H1 (cell line): Measurements from ENCODE around the gene MEDAG. TPM values are rescaled to one million over a fixed set of nuclear protein-coding genes. Genes with fewer than 3 reads are reported as not detected.
"Not testable (repeated sequence)": the region's sequence is repeated elsewhere in the genome, so short reads cannot be mapped to it uniquely, and the experiment has no call there.

Experiments
- CTCF ChIA-PET: fragments of 300-600 bp; sonication (Branson Sonifier 250); formaldehyde crosslinking; loops from one replicate; lab custom pipeline; 2021; ENCODE audit not compliant: partially characterized antibody; lab: Charles Lee
- POLR2A ChIA-PET: fragments of 300-600 bp; sonication (Branson Sonifier 250); formaldehyde crosslinking; loops from one replicate; lab custom pipeline; 2021; ENCODE audit warnings: inconsistent platforms; ENCODE audit not compliant: partially characterized antibody; lab: Charles Lee
- DNase-seq, 2 experiments: peaks; one replicate each; pipeline versions ENCODE4 v3.0.0 to v3.0.0-alpha.2; 2010 to 2022; ENCODE audit warnings: low spot score in 2 of 2, low read depth in 1 of 2, mixed read lengths in 1 of 2
- FAIRE-seq: peaks from 2 replicates; lab custom pipeline; 2011; peaks lifted over from hg19 to GRCh38; lab: Jason Lieb, UNC
- H2AFZ ChIP-seq: 2 replicates; pipeline ENCODE4 v1.8.1; 2012; ENCODE audit warnings: low read length, inconsistent platforms
- H2AK5ac ChIP-seq: 2 replicates; pipeline ENCODE4 v1.6.1; 2013; ENCODE audit warnings: low read depth, low read length
- H2BK120ac ChIP-seq: replicated peaks from 2 replicates; pipeline ENCODE3; 2013; ENCODE audit warnings: low read depth, low read length, inconsistent platforms
- H2BK12ac ChIP-seq: 2 replicates; pipeline ENCODE4 v1.6.1; 2013; ENCODE audit warnings: low read depth, low read length
- H2BK15ac ChIP-seq: 2 replicates; pipeline ENCODE4 v1.6.1; 2013; ENCODE audit warnings: low read length
- H2BK20ac ChIP-seq: 2 replicates; pipeline ENCODE4 v1.6.1; 2013; ENCODE audit warnings: low read length
- H2BK5ac ChIP-seq: 2 replicates; pipeline ENCODE4 v1.6.1; 2013; ENCODE audit warnings: low read depth, low read length
- H3K14ac ChIP-seq: 2 replicates; pipeline ENCODE4 v1.6.1; 2013; ENCODE audit warnings: inconsistent platforms; ENCODE audit not compliant: insufficient read length
- H3K18ac ChIP-seq: 2 replicates; pipeline ENCODE4 v1.6.1; 2013; ENCODE audit warnings: low read length; ENCODE audit errors: extremely low read depth
- H3K23ac ChIP-seq: 2 replicates; pipeline ENCODE4 v1.6.1; 2013; ENCODE audit warnings: inconsistent platforms; ENCODE audit not compliant: insufficient read length
- H3K23me2 ChIP-seq: 2 replicates; pipeline ENCODE4 v1.6.1; 2013; ENCODE audit warnings: low read depth, low read length
- H3K27ac ChIP-seq: 2 replicates; pipeline ENCODE4 v1.6.1; 2011; ENCODE audit warnings: low read depth, low read length, inconsistent platforms
- H3K27me3 ChIP-seq, 4 experiments: replicated peaks in 1 of 4; 1 replicate in 1 of 4; 2 replicates in 3 of 4; pipeline versions ENCODE4 v1.6.1 to v1.8.1; 2011 to 2013; ENCODE audit warnings: low read length in 3 of 4, mild to moderate bottlenecking in 3 of 4, inconsistent platforms in 2 of 4, mixed read lengths in 2 of 4, moderate library complexity in 1 of 4; ENCODE audit not compliant: control insufficient read depth in 3 of 4, insufficient read depth in 3 of 4; ENCODE audit errors: extremely low read depth in 1 of 4
- H3K36me3 ChIP-seq, 4 experiments: 2 replicates each; pipeline versions ENCODE4 v1.6.1 to v1.8.1; 2011 to 2013; ENCODE audit warnings: mild to moderate bottlenecking in 4 of 4, low read length in 3 of 4, moderate library complexity in 2 of 4, control low read depth in 1 of 4, inconsistent platforms in 1 of 4; ENCODE audit not compliant: insufficient read depth in 4 of 4, control insufficient read depth in 2 of 4
- H3K4ac ChIP-seq: replicated peaks from 2 replicates; pipeline ENCODE3; 2013; ENCODE audit warnings: low read length, low read depth, mixed read lengths, inconsistent platforms; ENCODE audit not compliant: insufficient read length
- H3K4me1 ChIP-seq, 4 experiments: replicated peaks in 1 of 4; 1 replicate in 1 of 4; 2 replicates in 3 of 4; pipeline versions ENCODE4 v1.6.1 to v1.8.1; 2011 to 2013; ENCODE audit warnings: low read length in 3 of 4, inconsistent platforms in 2 of 4, mixed read lengths in 1 of 4; ENCODE audit not compliant: insufficient read depth in 4 of 4, control insufficient read depth in 3 of 4
- H3K4me2 ChIP-seq, 2 experiments: 2 replicates each; pipeline versions ENCODE4 v1.6.1 to v1.8.1; 2011 to 2013; ENCODE audit warnings: low read depth in 2 of 2, low read length in 2 of 2, control low read depth in 1 of 2, inconsistent platforms in 1 of 2, mild to moderate bottlenecking in 1 of 2; ENCODE audit not compliant: insufficient read depth in 1 of 2
- H3K4me3 ChIP-seq, 4 experiments: fragments of 200-600, 300-600 bp in 1 of 4; sonication (generic), shearing (Covaris generic), sonication (Bioruptor Twin) in 1 of 4; 2 replicates each; pipeline versions ENCODE4 v1.5.1 to v1.8.1; 2011 to 2016; ENCODE audit warnings: low read length in 4 of 4, low read depth in 3 of 4, control low read depth in 2 of 4, inconsistent platforms in 2 of 4, mild to moderate bottlenecking in 2 of 4, mixed read lengths in 1 of 4, moderate library complexity in 1 of 4; ENCODE audit not compliant: insufficient read depth in 2 of 4; ENCODE audit errors: extremely low read depth in 1 of 4
- H3K56ac ChIP-seq: replicated peaks from 2 replicates; pipeline ENCODE3; 2013; ENCODE audit warnings: low read depth, mild to moderate bottlenecking, mixed read lengths, low read length, inconsistent platforms; ENCODE audit not compliant: insufficient read length
- H3K79me1 ChIP-seq: 2 replicates; pipeline ENCODE4 v1.6.1; 2013; ENCODE audit warnings: low read depth, low read length, control low read depth
- H3K79me2 ChIP-seq, 2 experiments: 2 replicates each; pipeline versions ENCODE4 v1.6.1 to v1.8.1; 2012 to 2013; ENCODE audit warnings: low read length in 2 of 2, mild to moderate bottlenecking in 2 of 2, inconsistent platforms in 1 of 2; ENCODE audit not compliant: insufficient read depth in 2 of 2, control insufficient read depth in 1 of 2
- H3K9ac ChIP-seq, 4 experiments: replicated peaks in 1 of 4; 1 replicate in 1 of 4; 2 replicates in 3 of 4; pipeline versions ENCODE4 v1.6.1 to v1.8.1; 2011 to 2013; ENCODE audit warnings: low read depth in 3 of 4, low read length in 3 of 4, control low read depth in 2 of 4, mild to moderate bottlenecking in 2 of 4, moderate library complexity in 2 of 4, inconsistent platforms in 1 of 4; ENCODE audit errors: extremely low read depth in 1 of 4
- H3K9me3 ChIP-seq, 2 experiments: 2 replicates each; pipeline versions ENCODE4 v1.6.1 to v1.8.1; 2012 to 2013; ENCODE audit warnings: mild to moderate bottlenecking in 2 of 2, moderate library complexity in 2 of 2, control low read depth in 1 of 2, inconsistent platforms in 1 of 2, low read depth in 1 of 2, low read length in 1 of 2, mixed read lengths in 1 of 2; ENCODE audit not compliant: insufficient read depth in 2 of 2
- H4K20me1 ChIP-seq, 2 experiments: replicated peaks in 1 of 2; 2 replicates each; pipeline versions ENCODE3 to v1.8.1; 2011 to 2013; ENCODE audit warnings: inconsistent platforms in 2 of 2, low read length in 2 of 2, mild to moderate bottlenecking in 1 of 2; ENCODE audit not compliant: insufficient read depth in 2 of 2, control insufficient read depth in 1 of 2
- H4K5ac ChIP-seq: 2 replicates; pipeline ENCODE4 v1.6.1; 2013; ENCODE audit warnings: low read length, low read depth, mixed read lengths, inconsistent platforms; ENCODE audit not compliant: insufficient read length
- H4K8ac ChIP-seq: 2 replicates; pipeline ENCODE4 v1.8.0; 2013; ENCODE audit warnings: mild to moderate bottlenecking, moderate library complexity, low read length, inconsistent platforms; ENCODE audit not compliant: insufficient read depth; ENCODE audit errors: extremely low read depth
- H4K91ac ChIP-seq: replicated peaks from 2 replicates; pipeline ENCODE3; 2013; ENCODE audit warnings: low read length, mixed read lengths, inconsistent platforms; ENCODE audit not compliant: insufficient read length
- BACH1 ChIP-seq: IDR thresholded peaks from 2 replicates; pipeline ENCODE4 v1.6.1; 2012; ENCODE audit warnings: low read length, improper control_type of control experiment
- POLR2A ChIP-seq, 2 experiments: IDR thresholded peaks; 1 replicate in 1 of 2; 2 replicates in 1 of 2; pipeline ENCODE4 v1.6.1; 2011; ENCODE audit warnings: low read depth in 2 of 2, low read length in 2 of 2, mild to moderate bottlenecking in 2 of 2; ENCODE audit errors: control extremely low read depth in 1 of 2
- SUZ12 ChIP-seq: fragments of 200-600 bp; sonication (generic); IDR thresholded peaks from 2 replicates; pipeline ENCODE4 v1.6.1; 2012; ENCODE audit warnings: mild to moderate bottlenecking, inconsistent platforms, low read length, moderate library complexity, mixed read lengths
- TAF7 ChIP-seq: optimal IDR thresholded peaks from 2 replicates; pipeline ENCODE3; 2011; ENCODE audit warnings: low read depth, mild to moderate bottlenecking, inconsistent platforms, low read length, moderate library complexity, borderline replicate concordance
- WGBS, 2 experiments: shearing (Covaris generic) in 1 of 2; methylation state at CpG; one replicate each; pipeline versions ENCODE4 v1.1.6 to v1.1.7; 2013 to 2015; ENCODE audit warnings: low lambda C conversion rate in 2 of 2, mixed read lengths in 2 of 2, inconsistent platforms in 1 of 2, low coverage in 1 of 2, missing lambda C conversion rate in 1 of 2; ENCODE audit not compliant: insufficient replicate concordance in 2 of 2, insufficient coverage in 1 of 2, insufficient read length in 1 of 2; ENCODE audit errors: extremely low coverage in 1 of 2, missing lambda C conversion rate in 1 of 2; 5-methylcytosine and 5-hydroxymethylcytosine counted together
- polyA plus RNA-seq, 7 experiments: library from polyadenylated mRNA; depleted of rRNA in 3 of 7; stranded (reverse) in 5 of 7; unstranded in 2 of 7; fragments of >200 nt in 5 of 7; fragments of 200-250 nt in 2 of 7; gene quantifications; 1 replicate in 5 of 7; 2 replicates in 1 of 7; 4 replicates in 1 of 7; pipeline versions ENCODE4 v1.2.1 to v1.2.3, GENCODE V29; 2011 to 2013; ENCODE audit warnings: missing spikeins in 2 of 7, mixed read lengths in 2 of 7
- total RNA-seq: library from RNA; stranded (reverse); fragmentation: NEBNext Ultra II Directional; extraction: Animal tissue kit (Norgen Biotek cat#: 25700); gene quantifications from 2 replicates; pipeline ENCODE4 v1.2.1, GENCODE V29; 2021

The MEDAG gene
- total and polyA plus RNA-seq, 2 of the 8 experiments (the other 6 are each of a cell fraction or from before 2014, with no cell fraction given): 2.1 to 3.1 TPM

- DNase-seq: no peak
Observed at GRCh38 chr13:30926781-30927180, 20.7 kb downstream of the MEDAG start.

GRCh38 chr13:30927188-30927587 is 21.1 kb downstream of the MEDAG start:
- DNase-seq, POLR2A ChIA-PET, H3K18ac ChIP-seq, H3K36me3 ChIP-seq, CTCF ChIA-PET, H3K23me2 ChIP-seq, H2BK120ac ChIP-seq, H4K5ac ChIP-seq, H2BK5ac ChIP-seq, H3K4me2 ChIP-seq, H3K4ac ChIP-seq, H4K91ac ChIP-seq, H3K56ac ChIP-seq, H3K23ac ChIP-seq, H4K8ac ChIP-seq, H3K27me3 ChIP-seq, H3K27ac ChIP-seq, H2BK15ac ChIP-seq, H3K14ac ChIP-seq, H2BK12ac ChIP-seq, H3K79me1 ChIP-seq, H3K9me3 ChIP-seq, H3K4me3 ChIP-seq, H2AK5ac ChIP-seq, H4K20me1 ChIP-seq, FAIRE-seq, H3K9ac ChIP-seq, H2BK20ac ChIP-seq, H3K79me2 ChIP-seq, H3K4me1 ChIP-seq, H2AFZ ChIP-seq: not testable (repeated sequence)
- WGBS, 2 experiments: 87% methylated on average over 3 of the region's 3 CpGs; no CpG with 5 or more reads in 1 of the 2 experiments

More at GRCh38 chr13:30926781-30927180, 20.7 kb downstream of the MEDAG start:
- Histone ChIP-seq H3K14ac (no peak overlapping the region), H3K23me2 (no peaks in the 10 kb centered on the region), H3K36me3 (no peaks in the 10 kb centered on the region), H2AFZ (no peak overlapping the region), H3K9ac (no peak overlapping the region), H3K4me2 (no peak overlapping the region), H3K56ac (no peak overlapping the region), H4K5ac (no peak overlapping the region), H3K18ac (no peak overlapping the region), H4K91ac (no peak overlapping the region), H2BK12ac (no peak overlapping the region), H2BK20ac (no peak overlapping the region), H3K4me1 (no peaks in the 10 kb centered on the region)
- FAIRE-seq: no peak
- no peak for TF ChIP-seq POLR2A (IDR thresholded peaks at IDR 0.05; ENCODE audit: control extremely low read depth in 1 of 2, low read depth in 2 of 2, low read length in 2 of 2)
- TF ChIP-seq BACH1: no peak
- no peak for TF ChIP-seq SUZ12
- no peak for TF ChIP-seq TAF7
- TF ChIP-seq, all 59 proteins: peak for 0
- H3K27ac ChIP-seq: no peak overlapping the region
- H3K4me3 ChIP-seq: no peak overlapping the region
- ChIA-PET POLR2A (no interaction called here), CTCF (no interaction called here)
- H4K8ac ChIP-seq: no peak overlapping the region
- 94% methylated on average over 3 of the region's 3 CpGs; no CpG with 5 or more reads in 1 of the 2 experiments for WGBS, 2 experiments
- no peaks in the 10 kb centered on the region for H3K79me1 ChIP-seq
- H2BK5ac ChIP-seq: no peak overlapping the region
- no peak overlapping the region for H3K4ac ChIP-seq
- H3K9me3 ChIP-seq: no peaks in the 10 kb centered on the region
- no peak overlapping the region for H3K23ac ChIP-seq
- no peak overlapping the region for H2BK120ac ChIP-seq
- H2BK15ac ChIP-seq: no peak overlapping the region
- H3K27me3 ChIP-seq: peaks cover 0 to 3% (median 2%) of the 10 kb centered on the region in 4 experiments; a peak in 6 of 7 replicates
- H2AK5ac ChIP-seq: no peak overlapping the region
- no peaks in the 10 kb centered on the region for H4K20me1 ChIP-seq
- no peaks in the 10 kb centered on the region for H3K79me2 ChIP-seq
